HepG2 (cell line): Measurements from ENCODE around the gene NFATC4. TPM values are rescaled to one million over a fixed set of nuclear protein-coding genes. Genes with fewer than 3 reads are reported as not detected.

ENCODE experiments used
- ARHGAP35 ChIP-seq: sonication (generic); formaldehyde crosslinking; IDR thresholded peaks from 2 replicates; pipeline ENCODE4 v1.9.0; 2022; ENCODE audit warnings: mild to moderate bottlenecking, inconsistent platforms, moderate library complexity, missing genetic modification reagents, borderline replicate concordance
- FIP1L1 ChIP-seq: fragments of 200-400 bp; formaldehyde crosslinking; IDR thresholded peaks from 2 replicates; pipeline ENCODE4 v1.6.1; 2018; ENCODE audit warnings: low read depth, mild to moderate bottlenecking, low read length, moderate library complexity, borderline replicate concordance; ENCODE audit not compliant: insufficient read depth
- FOXK2 ChIP-seq: fragments of 450-650 bp; IDR thresholded peaks from 2 replicates; pipeline ENCODE4 v1.6.1; 2016
- GTF3A ChIP-seq: sonication (generic); formaldehyde crosslinking; conservative IDR thresholded peaks from 2 replicates; pipeline ENCODE4 v1.4.0; 2020; ENCODE audit warnings: mild to moderate bottlenecking, missing genetic modification reagents
- HNRNPH1 ChIP-seq: fragments of 200-400 bp; formaldehyde crosslinking; optimal IDR thresholded peaks from 2 replicates; pipeline ENCODE3; 2017; ENCODE audit warnings: mild to moderate bottlenecking, low read depth, low read length
- HOXA5 ChIP-seq: sonication (generic); formaldehyde crosslinking; IDR thresholded peaks from 2 replicates; pipeline ENCODE4 v1.4.0; 2020; ENCODE audit warnings: missing genetic modification reagents
- IKZF5 ChIP-seq: IDR thresholded peaks from 2 replicates; pipeline ENCODE4 v1.6.1; 2018; ENCODE audit warnings: missing genetic modification reagents, mild to moderate bottlenecking, missing compliant biosample characterization
- MYNN ChIP-seq: sonication (generic); formaldehyde crosslinking; IDR thresholded peaks from 2 replicates; pipeline ENCODE4 v1.4.0; 2020; ENCODE audit warnings: mild to moderate bottlenecking, low read depth, missing genetic modification reagents
- NFIB ChIP-seq: sonication (generic); formaldehyde crosslinking; IDR thresholded peaks from 2 replicates; pipeline ENCODE4 v1.9.0; 2021; ENCODE audit warnings: missing genetic modification reagents, mild to moderate bottlenecking, borderline replicate concordance
- PAX8 ChIP-seq: sonication (generic); formaldehyde crosslinking; IDR thresholded peaks from 2 replicates; pipeline ENCODE4 v1.8.0; 2022; ENCODE audit warnings: mild to moderate bottlenecking, missing genetic modification reagents, borderline replicate concordance
- PCBP1 ChIP-seq: fragments of 200-400 bp; formaldehyde crosslinking; IDR thresholded peaks from 2 replicates; pipeline ENCODE4 v1.6.1; 2017; ENCODE audit warnings: mild to moderate bottlenecking, low read depth, low read length, borderline replicate concordance
- POGZ ChIP-seq: sonication (generic); formaldehyde crosslinking; IDR thresholded peaks from 2 replicates; pipeline ENCODE4 v1.4.0; 2020; ENCODE audit warnings: mild to moderate bottlenecking, missing genetic modification reagents
- SMARCC2 ChIP-seq: fragments of 450-650 bp; IDR thresholded peaks from 2 replicates; pipeline ENCODE4 v1.6.1; 2017; ENCODE audit warnings: antibody characterized with exemption, mild to moderate bottlenecking
- SNAPC2 ChIP-seq: sonication (generic); formaldehyde crosslinking; IDR thresholded peaks from 2 replicates; pipeline ENCODE4 v1.8.1; 2022; ENCODE audit warnings: mild to moderate bottlenecking, missing genetic modification reagents
- TGIF2 ChIP-seq: IDR thresholded peaks from 2 replicates; pipeline ENCODE4 v1.6.1; 2016; ENCODE audit warnings: control low read depth, missing compliant biosample characterization
- U2AF1 ChIP-seq: fragments of 200-400 bp; formaldehyde crosslinking; optimal IDR thresholded peaks from 2 replicates; pipeline ENCODE3; 2017; ENCODE audit warnings: mild to moderate bottlenecking, low read depth, low read length
- YEATS2 ChIP-seq: sonication (generic); formaldehyde crosslinking; IDR thresholded peaks from 2 replicates; pipeline ENCODE4 v1.4.0; 2020; ENCODE audit warnings: missing genetic modification reagents, borderline replicate concordance
- ZBTB20 ChIP-seq: sonication (generic); formaldehyde crosslinking; IDR thresholded peaks from 2 replicates; pipeline ENCODE4 v1.8.1; 2023; ENCODE audit warnings: missing genetic modification reagents, low read depth, mild to moderate bottlenecking, borderline replicate concordance
- ZBTB7A ChIP-seq: sonication (generic); formaldehyde crosslinking; IDR thresholded peaks from 2 replicates; pipeline ENCODE4 v1.8.0; 2022; ENCODE audit warnings: mild to moderate bottlenecking, missing genetic modification reagents
- ZBTB7B ChIP-seq: sonication (generic); formaldehyde crosslinking; IDR thresholded peaks from 2 replicates; pipeline ENCODE4 v1.4.0; 2020; ENCODE audit warnings: missing genetic modification reagents
- ZNF33A ChIP-seq: sonication (generic); formaldehyde crosslinking; IDR thresholded peaks from 2 replicates; pipeline ENCODE4 v1.5.1; 2020; ENCODE audit warnings: missing genetic modification reagents, mild to moderate bottlenecking, moderate library complexity, borderline replicate concordance
- ZNF549 ChIP-seq: sonication (generic); formaldehyde crosslinking; IDR thresholded peaks from 2 replicates; pipeline ENCODE4 v1.5.0; 2020; ENCODE audit warnings: missing genetic modification reagents
- ZNF570 ChIP-seq: sonication (generic); formaldehyde crosslinking; IDR thresholded peaks from 2 replicates; pipeline ENCODE4 v1.4.0; 2020; ENCODE audit warnings: mild to moderate bottlenecking, missing genetic modification reagents, borderline replicate concordance
- ZNF678 ChIP-seq: sonication (generic); formaldehyde crosslinking; IDR thresholded peaks from 2 replicates; pipeline ENCODE4 v1.4.0; 2020; ENCODE audit warnings: mild to moderate bottlenecking, missing genetic modification reagents
- ZNF737 ChIP-seq: sonication (generic); formaldehyde crosslinking; IDR thresholded peaks from 2 replicates; pipeline ENCODE4 v1.5.0; 2020; ENCODE audit warnings: missing genetic modification reagents, mild to moderate bottlenecking, borderline replicate concordance
- ZNF883 ChIP-seq: sonication (generic); formaldehyde crosslinking; IDR thresholded peaks from 2 replicates; pipeline ENCODE4 v1.5.1; 2020; ENCODE audit warnings: mild to moderate bottlenecking, missing genetic modification reagents; ENCODE audit errors: not compliant biosample characterization
- ZSCAN22 ChIP-seq: sonication (generic); formaldehyde crosslinking; IDR thresholded peaks from 2 replicates; pipeline ENCODE4 v1.4.0; 2020; ENCODE audit warnings: mild to moderate bottlenecking, missing genetic modification reagents
- polyA plus RNA-seq, 8 experiments: library from polyadenylated mRNA; depleted of rRNA in 3 of 8; stranded (reverse) in 7 of 8; unstranded in 1 of 8; fragments of >200 nt; fragmentation: Illumina TruSeq in 4 of 8; extraction: Trizol in 4 of 8; gene quantifications; 2 replicates each; pipeline versions ENCODE4 v1.2.1 to v1.2.3, GENCODE V29; 2011 to 2016; ENCODE audit warnings: low read depth in 4 of 8, missing spikeins in 1 of 8, mixed read lengths in 1 of 8; ENCODE audit not compliant: insufficient read depth in 1 of 8
- total RNA-seq, 5 experiments: library from RNA; depleted of rRNA; stranded (reverse); fragments of >200 nt; fragmentation: Illumina TruSeq; extraction: Trizol; gene quantifications; 2 replicates each; pipeline ENCODE4 v1.2.3, GENCODE V29; 2016; ENCODE audit warnings: low read depth in 1 of 5
- TF ChIP-seq, protein P1 (sequence below): sonication (generic); formaldehyde crosslinking; IDR thresholded peaks from 2 replicates; pipeline ENCODE4 v1.5.0; 2020; ENCODE audit warnings: mild to moderate bottlenecking, missing genetic modification reagents
- TF ChIP-seq, protein P2 (sequence below): sonication (generic); formaldehyde crosslinking; IDR thresholded peaks from 2 replicates; pipeline ENCODE4 v1.4.0; 2020; ENCODE audit warnings: missing genetic modification reagents

NFATC4 gene
- total and polyA plus RNA-seq, 2 of the 13 experiments (the other 11 are each of a cell fraction or from before 2014, with no cell fraction given): 0.04 to 0.15 TPM

- TF ChIP-seq ARHGAP35 (no peak), FIP1L1 (no peak), NFIB (CRISPR knock-in tag) (0 out of 2 replicates have a peak, but pooled peaks have one; percentile 9), ZNF678 (CRISPR knock-in tag) (no peak), ZSCAN22 (CRISPR knock-in tag) (no peak), SMARCC2 (no peak), ZBTB7A (no peak), ZBTB7B (no peak), ZNF737 (CRISPR knock-in tag) (0 out of 2 replicates have a peak, but pooled peaks have one; percentile 55), GTF3A (CRISPR knock-in tag) (no peak), HOXA5 (CRISPR knock-in tag) (no peak), TGIF2 (CRISPR knock-in tag) (no peak), SNAPC2 (CRISPR knock-in tag) (no peak), YEATS2 (CRISPR knock-in tag) (no peak), U2AF1 (no peak), MYNN (CRISPR knock-in tag) (0 out of 2 replicates have a peak, but pooled peaks have one; percentile 17), HNRNPH1 (no peak), PCBP1 (no peak), ZNF570 (no peak), PAX8 (CRISPR knock-in tag) (no peak), ZNF883 (CRISPR knock-in tag) (no peak), IKZF5 (CRISPR knock-in tag) (no peak), FOXK2 (no peak), ZNF549 (CRISPR knock-in tag) (no peak), ZNF33A (CRISPR knock-in tag) (no peak), POGZ (no peak), ZBTB20 (CRISPR knock-in tag) (no peak)
- TF ChIP-seq, protein P1, sequence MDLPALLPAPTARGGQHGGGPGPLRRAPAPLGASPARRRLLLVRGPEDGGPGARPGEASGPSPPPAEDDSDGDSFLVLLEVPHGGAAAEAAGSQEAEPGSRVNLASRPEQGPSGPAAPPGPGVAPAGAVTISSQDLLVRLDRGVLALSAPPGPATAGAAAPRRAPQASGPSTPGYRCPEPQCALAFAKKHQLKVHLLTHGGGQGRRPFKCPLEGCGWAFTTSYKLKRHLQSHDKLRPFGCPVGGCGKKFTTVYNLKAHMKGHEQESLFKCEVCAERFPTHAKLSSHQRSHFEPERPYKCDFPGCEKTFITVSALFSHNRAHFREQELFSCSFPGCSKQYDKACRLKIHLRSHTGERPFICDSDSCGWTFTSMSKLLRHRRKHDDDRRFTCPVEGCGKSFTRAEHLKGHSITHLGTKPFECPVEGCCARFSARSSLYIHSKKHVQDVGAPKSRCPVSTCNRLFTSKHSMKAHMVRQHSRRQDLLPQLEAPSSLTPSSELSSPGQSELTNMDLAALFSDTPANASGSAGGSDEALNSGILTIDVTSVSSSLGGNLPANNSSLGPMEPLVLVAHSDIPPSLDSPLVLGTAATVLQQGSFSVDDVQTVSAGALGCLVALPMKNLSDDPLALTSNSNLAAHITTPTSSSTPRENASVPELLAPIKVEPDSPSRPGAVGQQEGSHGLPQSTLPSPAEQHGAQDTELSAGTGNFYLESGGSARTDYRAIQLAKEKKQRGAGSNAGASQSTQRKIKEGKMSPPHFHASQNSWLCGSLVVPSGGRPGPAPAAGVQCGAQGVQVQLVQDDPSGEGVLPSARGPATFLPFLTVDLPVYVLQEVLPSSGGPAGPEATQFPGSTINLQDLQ (CRISPR knock-in tag): 0 out of 2 replicates have a peak, but pooled peaks have one; percentile 42
- TF ChIP-seq, protein P2, sequence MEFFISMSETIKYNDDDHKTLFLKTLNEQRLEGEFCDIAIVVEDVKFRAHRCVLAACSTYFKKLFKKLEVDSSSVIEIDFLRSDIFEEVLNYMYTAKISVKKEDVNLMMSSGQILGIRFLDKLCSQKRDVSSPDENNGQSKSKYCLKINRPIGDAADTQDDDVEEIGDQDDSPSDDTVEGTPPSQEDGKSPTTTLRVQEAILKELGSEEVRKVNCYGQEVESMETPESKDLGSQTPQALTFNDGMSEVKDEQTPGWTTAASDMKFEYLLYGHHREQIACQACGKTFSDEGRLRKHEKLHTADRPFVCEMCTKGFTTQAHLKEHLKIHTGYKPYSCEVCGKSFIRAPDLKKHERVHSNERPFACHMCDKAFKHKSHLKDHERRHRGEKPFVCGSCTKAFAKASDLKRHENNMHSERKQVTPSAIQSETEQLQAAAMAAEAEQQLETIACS: no peak
Observed at GRCh38 chr14:24327303-24327702, 40.7 kb upstream of the NFATC4 start (continued).
